MM.1S (cell line): ENCODE results near the gene TTC9.

ENCODE experiments used
- DNase-seq: peaks from one replicate; pipeline ENCODE4 v3.0.0-alpha.2; 2015
- H2AFZ ChIP-seq: fragments of 300-600 bp; sonication (generic); 2 replicates; pipeline ENCODE4 v1.6.0; 2016; ENCODE audit warnings: antibody characterized with exemption, low read length
- H3F3A ChIP-seq: fragments of 300-600 bp; sonication (generic); 2 replicates; pipeline ENCODE4 v1.6.1; 2016; ENCODE audit warnings: mild to moderate bottlenecking, antibody characterized with exemption, low read length, moderate library complexity, mixed read lengths; ENCODE audit not compliant: insufficient read depth
- H3K27ac ChIP-seq: fragments of 300-600 bp; sonication (generic); 2 replicates; pipeline ENCODE4 v1.5.1; 2016; ENCODE audit warnings: mild to moderate bottlenecking, low read length
- H3K27me3 ChIP-seq: fragments of 300-600 bp; sonication (generic); replicated peaks from 2 replicates; pipeline ENCODE4 v1.6.0; 2016; ENCODE audit warnings: low read length; ENCODE audit not compliant: insufficient read depth
- H3K36me3 ChIP-seq: fragments of 300-600 bp; sonication (generic); replicated peaks from 2 replicates; pipeline ENCODE4 v1.6.1; 2016; ENCODE audit warnings: mild to moderate bottlenecking, low read length, mixed read lengths; ENCODE audit not compliant: insufficient read depth
- H3K4me1 ChIP-seq: fragments of 300-600 bp; sonication (generic); 2 replicates; pipeline ENCODE4 v1.6.1; 2016; ENCODE audit warnings: low read length, mixed read lengths
- H3K4me2 ChIP-seq: fragments of 300-600 bp; sonication (generic); 2 replicates; pipeline ENCODE4 v1.6.0; 2016; ENCODE audit warnings: low read depth, low read length
- H3K4me3 ChIP-seq: fragments of 300-600 bp; sonication (generic); 2 replicates; pipeline ENCODE4 v1.5.1; 2016; ENCODE audit warnings: low read length, mixed read lengths
- H3K79me2 ChIP-seq: fragments of 300-600 bp; sonication (generic); 2 replicates; pipeline ENCODE4 v1.6.1; 2016; ENCODE audit warnings: mixed run types, low read length, mixed read lengths
- H3K9ac ChIP-seq: fragments of 300-600 bp; sonication (generic); 2 replicates; pipeline ENCODE4 v1.6.1; 2016; ENCODE audit warnings: low read length, mixed read lengths
- H3K9me2 ChIP-seq: fragments of 300-600 bp; sonication (generic); replicated peaks from 2 replicates; pipeline ENCODE4 v1.6.1; 2016; ENCODE audit warnings: mild to moderate bottlenecking, low read length, mixed read lengths; ENCODE audit not compliant: insufficient read depth
- H3K9me3 ChIP-seq: fragments of 300-600 bp; sonication (generic); replicated peaks from 2 replicates; pipeline ENCODE4 v1.6.1; 2016; ENCODE audit warnings: mild to moderate bottlenecking, low read length, mixed read lengths; ENCODE audit not compliant: insufficient read depth
- H4K20me1 ChIP-seq: fragments of 300-600 bp; sonication (generic); 2 replicates; pipeline ENCODE4 v1.6.1; 2016; ENCODE audit warnings: mild to moderate bottlenecking, low read length, moderate library complexity, mixed read lengths; ENCODE audit not compliant: insufficient read depth
- EZH2 ChIP-seq: fragments of 300-600 bp; sonication (generic); optimal IDR thresholded peaks from 2 replicates; pipeline ENCODE3; 2017; ENCODE audit warnings: low read depth, mild to moderate bottlenecking, antibody characterized with exemption, low read length, mixed read lengths
- EZH2phosphoT487 ChIP-seq: fragments of 300-600 bp; sonication (generic); IDR thresholded peaks from 2 replicates; pipeline ENCODE4 v1.6.1; 2018; ENCODE audit warnings: antibody characterized with exemption, low read length
- TF ChIP-seq, protein P1 (sequence below): fragments of 300-600 bp; sonication (generic); IDR thresholded peaks from 2 replicates; pipeline ENCODE4 v1.5.1; 2016; ENCODE audit warnings: antibody characterized with exemption, low read length, mixed read lengths

Gene TTC9

DNA sequence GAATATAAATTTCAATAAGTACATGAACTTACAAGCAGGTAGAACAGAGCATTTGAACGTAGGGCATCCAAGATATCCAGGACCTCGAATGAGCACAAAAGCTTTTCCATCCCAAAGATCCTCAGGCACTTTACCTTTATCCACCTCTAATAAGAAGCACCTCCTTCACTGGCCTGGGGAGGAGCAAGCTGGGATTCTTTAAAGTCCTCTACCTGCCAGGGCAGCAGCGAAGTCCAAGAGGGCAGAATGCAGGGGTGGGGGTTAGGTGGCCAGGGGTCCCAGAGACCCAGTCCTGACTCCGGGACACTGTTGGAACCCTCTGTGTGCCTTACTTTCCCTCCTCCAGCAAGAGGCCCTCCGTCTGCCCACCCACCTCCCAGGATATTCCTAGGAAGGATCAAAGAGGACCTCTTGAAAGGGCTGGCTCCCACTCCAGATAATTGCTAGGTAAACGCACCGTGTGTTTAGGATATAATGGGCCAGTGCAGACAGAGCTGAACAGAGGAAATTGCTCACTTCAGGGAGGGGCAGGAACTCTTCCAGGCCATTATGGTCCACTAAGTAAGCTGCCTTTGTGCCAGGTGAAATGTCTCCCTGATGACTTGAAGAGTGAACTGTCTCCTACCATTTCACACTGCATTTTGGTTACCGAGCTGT lies 68.1 kb downstream of the TTC9 start:
- Histone ChIP-seq H3K4me3 (no peak overlapping the region), H3K9me2 (no peaks in the 10 kb centered on the region), H3F3A (no peaks in the 10 kb centered on the region), H3K4me1 (no peaks in the 10 kb centered on the region), H3K9ac (no peak overlapping the region), H3K4me2 (no peak overlapping the region), H3K27ac (no peak overlapping the region), H3K36me3 (no peaks in the 10 kb centered on the region), H4K20me1 (no peaks in the 10 kb centered on the region), H3K9me3 (no peaks in the 10 kb centered on the region), H3K79me2 (no peaks in the 10 kb centered on the region), H2AFZ (no peak overlapping the region), H3K27me3 (no peaks in the 10 kb centered on the region)
- TF ChIP-seq EZH2phosphoT487, result no peak
- TF ChIP-seq, protein P1, sequence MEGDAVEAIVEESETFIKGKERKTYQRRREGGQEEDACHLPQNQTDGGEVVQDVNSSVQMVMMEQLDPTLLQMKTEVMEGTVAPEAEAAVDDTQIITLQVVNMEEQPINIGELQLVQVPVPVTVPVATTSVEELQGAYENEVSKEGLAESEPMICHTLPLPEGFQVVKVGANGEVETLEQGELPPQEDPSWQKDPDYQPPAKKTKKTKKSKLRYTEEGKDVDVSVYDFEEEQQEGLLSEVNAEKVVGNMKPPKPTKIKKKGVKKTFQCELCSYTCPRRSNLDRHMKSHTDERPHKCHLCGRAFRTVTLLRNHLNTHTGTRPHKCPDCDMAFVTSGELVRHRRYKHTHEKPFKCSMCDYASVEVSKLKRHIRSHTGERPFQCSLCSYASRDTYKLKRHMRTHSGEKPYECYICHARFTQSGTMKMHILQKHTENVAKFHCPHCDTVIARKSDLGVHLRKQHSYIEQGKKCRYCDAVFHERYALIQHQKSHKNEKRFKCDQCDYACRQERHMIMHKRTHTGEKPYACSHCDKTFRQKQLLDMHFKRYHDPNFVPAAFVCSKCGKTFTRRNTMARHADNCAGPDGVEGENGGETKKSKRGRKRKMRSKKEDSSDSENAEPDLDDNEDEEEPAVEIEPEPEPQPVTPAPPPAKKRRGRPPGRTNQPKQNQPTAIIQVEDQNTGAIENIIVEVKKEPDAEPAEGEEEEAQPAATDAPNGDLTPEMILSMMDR, result no peak
- TF ChIP-seq EZH2, result no peak
- DNase-seq, result no peak

DNA sequence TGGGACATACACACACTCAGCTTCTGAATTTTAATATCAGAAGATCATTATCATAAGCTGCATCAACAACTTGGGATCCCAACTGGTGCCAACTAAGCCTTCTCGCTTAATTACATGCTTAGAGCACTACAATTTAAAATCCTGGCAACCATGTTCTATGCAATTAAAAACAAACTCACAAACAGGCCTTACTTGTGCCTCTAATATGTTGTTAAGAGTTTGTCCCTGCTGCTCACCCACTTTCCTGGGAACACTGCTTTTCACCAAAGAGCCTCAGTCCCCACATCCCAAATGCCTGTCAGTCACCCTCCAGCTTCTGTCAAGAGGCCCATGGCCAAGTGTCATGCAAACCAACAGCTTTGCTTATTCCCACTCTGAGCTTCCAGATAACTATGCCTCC lies 69.7 kb downstream of the TTC9 start:
- Histone ChIP-seq H3F3A (no peaks in the 10 kb centered on the region), H3K4me2 (no peak overlapping the region), H3K27ac (no peak overlapping the region), H3K4me1 (no peaks in the 10 kb centered on the region), H2AFZ (no peak overlapping the region), H3K9ac (no peak overlapping the region), H3K36me3 (no peaks in the 10 kb centered on the region), H3K9me2 (no peaks in the 10 kb centered on the region), H3K27me3 (no peaks in the 10 kb centered on the region), H4K20me1 (no peaks in the 10 kb centered on the region), H3K79me2 (no peaks in the 10 kb centered on the region), H3K4me3 (no peak overlapping the region), H3K9me3 (no peaks in the 10 kb centered on the region)
- DNase-seq, result no peak
- TF ChIP-seq, protein P1, result no peak
- TF ChIP-seq EZH2phosphoT487, result no peak
- TF ChIP-seq EZH2, result no peak

- H3K79me2 ChIP-seq, result no peaks in the 10 kb centered on the region
- no peaks in the 10 kb centered on the region for H4K20me1 ChIP-seq
- no peaks in the 10 kb centered on the region for H3K9me3 ChIP-seq
- no peak overlapping the region for H3K27ac ChIP-seq
- no peaks in the 10 kb centered on the region for H3K9me2 ChIP-seq
- H3K4me1 ChIP-seq, result no peaks in the 10 kb centered on the region
- no peak overlapping the region for H3K4me2 ChIP-seq
- no peaks in the 10 kb centered on the region for H3K36me3 ChIP-seq
- no peak overlapping the region for H3K9ac ChIP-seq
- no peak overlapping the region for H3K4me3 ChIP-seq
- DNase-seq, result no peak
- TF ChIP-seq EZH2 (no peak), EZH2phosphoT487 (no peak)
- TF ChIP-seq, protein P1, result no peak
- H3F3A ChIP-seq, result no peaks in the 10 kb centered on the region
- no peaks in the 10 kb centered on the region for H3K27me3 ChIP-seq
- no peak overlapping the region for H2AFZ ChIP-seq
These were observed 71.4 kb downstream of the TTC9 start for GRCh38 chr14:70713096-70713495.
